ENCODE measurements around the gene CENPW. TPM values are rescaled to one million over a fixed set of nuclear protein-coding genes. Genes with fewer than 3 reads are reported as not detected.

Gene CENPW
- 1 to 10 TPM in 2 of 4 donors, not detected in 2; 1.2 to 1.9 TPM for total RNA-seq

- intact Hi-C loops (cut with DNase I; ENCODE audit: low total_unique reads) = no loop called here
- 2 to 3% methylated on average over 46 of the region's 46 CpGs for WGBS, 2 donors
Measured at GRCh38 chr6:126339796-126340609, at the start of gene CENPW. CENPW (plus strand) TSS chr6:126340115; CDS start chr6:126340274, 159 bp downstream.

GRCh38 chr6:126293891-126294524 is 45.9 kb upstream of the CENPW start:
- DNase-seq (ENCODE audit: low spot score in 2 of 2) = no peak
- TF ChIP-seq, protein P1, sequence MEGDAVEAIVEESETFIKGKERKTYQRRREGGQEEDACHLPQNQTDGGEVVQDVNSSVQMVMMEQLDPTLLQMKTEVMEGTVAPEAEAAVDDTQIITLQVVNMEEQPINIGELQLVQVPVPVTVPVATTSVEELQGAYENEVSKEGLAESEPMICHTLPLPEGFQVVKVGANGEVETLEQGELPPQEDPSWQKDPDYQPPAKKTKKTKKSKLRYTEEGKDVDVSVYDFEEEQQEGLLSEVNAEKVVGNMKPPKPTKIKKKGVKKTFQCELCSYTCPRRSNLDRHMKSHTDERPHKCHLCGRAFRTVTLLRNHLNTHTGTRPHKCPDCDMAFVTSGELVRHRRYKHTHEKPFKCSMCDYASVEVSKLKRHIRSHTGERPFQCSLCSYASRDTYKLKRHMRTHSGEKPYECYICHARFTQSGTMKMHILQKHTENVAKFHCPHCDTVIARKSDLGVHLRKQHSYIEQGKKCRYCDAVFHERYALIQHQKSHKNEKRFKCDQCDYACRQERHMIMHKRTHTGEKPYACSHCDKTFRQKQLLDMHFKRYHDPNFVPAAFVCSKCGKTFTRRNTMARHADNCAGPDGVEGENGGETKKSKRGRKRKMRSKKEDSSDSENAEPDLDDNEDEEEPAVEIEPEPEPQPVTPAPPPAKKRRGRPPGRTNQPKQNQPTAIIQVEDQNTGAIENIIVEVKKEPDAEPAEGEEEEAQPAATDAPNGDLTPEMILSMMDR (IDR thresholded peaks at IDR 0.05) = no peak
- TF ChIP-seq POLR2A (IDR thresholded peaks at IDR 0.05) = no peak
- H3K4me3 ChIP-seq (ENCODE audit: low read depth, poor library complexity, severe bottlenecking) = no peak overlapping the region
- intact Hi-C loops (cut with DNase I; ENCODE audit: low total_unique reads) = no loop called here

More at GRCh38 chr6:126339796-126340609, at the start of gene CENPW:
- DNase-seq (ENCODE audit: low spot score in 2 of 2) = peak; percentile 91 to 95
- TF ChIP-seq, protein P1 (IDR thresholded peaks at IDR 0.05) = no peak
- no peak for TF ChIP-seq POLR2A (IDR thresholded peaks at IDR 0.05)
- H3K4me3 ChIP-seq (ENCODE audit: low read depth, poor library complexity, severe bottlenecking) = peak within 1 kb of the TSS; percentile 65

DNA sequence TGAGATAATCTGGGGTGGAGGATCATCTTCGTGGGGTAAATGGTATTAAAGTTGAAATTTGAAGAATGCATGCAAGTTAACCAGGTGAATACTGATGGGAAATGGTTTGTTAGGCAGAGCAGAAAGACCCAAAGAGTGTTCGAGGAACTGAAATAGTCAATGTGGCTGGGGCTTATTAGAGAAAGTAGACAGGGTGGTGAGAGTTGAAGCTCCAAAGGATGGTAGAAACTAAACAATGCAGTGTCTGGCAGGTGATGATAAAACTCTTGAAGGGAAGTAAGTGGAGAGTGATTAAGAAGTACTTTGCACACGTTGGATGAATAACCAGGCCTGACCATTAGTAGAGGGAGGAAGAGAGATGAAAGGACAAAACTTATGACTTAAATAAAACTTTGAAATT is 39.8 kb upstream of the CENPW start:
- intact Hi-C loops (cut with DNase I; ENCODE audit: low total_unique reads) = no loop called here
- no peak for TF ChIP-seq POLR2A (IDR thresholded peaks at IDR 0.05)
- TF ChIP-seq, protein P1 (IDR thresholded peaks at IDR 0.05) = no peak
- 62 to 69% methylated on average over 3 of the region's 3 CpGs for WGBS, 2 donors

DNA sequence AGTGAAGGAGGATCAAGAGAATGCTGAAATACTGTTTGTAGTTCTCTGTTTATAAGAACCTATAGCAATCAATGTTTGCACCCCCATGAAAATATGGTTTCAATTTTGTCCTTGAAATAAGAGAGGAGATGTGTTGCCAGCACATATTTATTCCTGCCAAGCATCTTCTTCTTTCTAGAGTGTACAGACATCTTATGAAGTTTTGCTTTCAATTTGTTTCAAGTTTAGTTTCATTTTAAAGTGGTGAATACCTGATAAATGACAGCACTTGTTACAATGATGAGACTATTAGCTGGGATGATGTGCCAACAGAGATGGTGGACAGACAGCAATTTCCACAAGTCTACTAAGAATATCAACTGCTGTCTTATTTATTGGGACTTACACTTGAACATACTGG is 39.2 kb upstream of the CENPW start:
- H3K4me3 ChIP-seq (ENCODE audit: low read depth, poor library complexity, severe bottlenecking) = no peak overlapping the region
- no peak for DNase-seq (ENCODE audit: low spot score in 2 of 2)
- TF ChIP-seq, protein P1 (IDR thresholded peaks at IDR 0.05) = no peak
- TF ChIP-seq POLR2A (IDR thresholded peaks at IDR 0.05) = no peak
- intact Hi-C loops (cut with DNase I; ENCODE audit: low total_unique reads) = no loop called here

More for the DNA sequence above, 39.8 kb upstream of the CENPW start:
- no peak overlapping the region for H3K4me3 ChIP-seq (ENCODE audit: low read depth, poor library complexity, severe bottlenecking)
- no peak for DNase-seq (ENCODE audit: low spot score in 2 of 2)

DNA sequence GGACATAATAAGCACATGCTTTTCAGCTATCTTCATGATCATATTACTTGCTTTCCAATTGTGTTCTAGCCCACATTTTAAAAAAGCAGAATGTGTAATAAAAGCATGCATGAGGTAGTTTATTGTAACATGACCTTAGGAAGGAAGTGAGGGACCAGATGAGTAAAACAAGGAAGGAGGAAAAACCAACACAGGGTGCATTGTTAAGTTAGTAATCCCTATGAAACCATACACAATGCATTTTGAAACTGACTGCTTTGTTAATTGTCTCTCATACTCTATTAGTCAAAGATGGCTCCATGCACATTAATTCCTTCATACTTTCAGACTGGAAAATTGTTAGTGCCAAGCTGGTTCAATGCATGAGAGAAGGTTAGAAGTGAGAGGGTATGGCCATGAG is 37.7 kb upstream of the CENPW start:
- TF ChIP-seq POLR2A (IDR thresholded peaks at IDR 0.05) = no peak
- TF ChIP-seq, protein P1 (IDR thresholded peaks at IDR 0.05) = no peak
- no peak for DNase-seq (ENCODE audit: low spot score in 2 of 2)
- intact Hi-C loops (cut with DNase I; ENCODE audit: low total_unique reads) = no loop called here
- no peak overlapping the region for H3K4me3 ChIP-seq (ENCODE audit: low read depth, poor library complexity, severe bottlenecking)

Measured in lower leg skin (tissue), 4 donors.